Ureter (tissue), 1 donor: ENCODE measurements around the gene BICDL2. TPM values are rescaled to one million over a fixed set of nuclear protein-coding genes. Genes with fewer than 3 reads are reported as not detected.
"Not testable (repeated sequence)": the region's sequence is repeated elsewhere in the genome, so short reads cannot be mapped to it uniquely, and the experiment has no call there.

Experiments used
- DNase-seq: peaks from one replicate; pipeline ENCODE4 v3.0.0-alpha.2; 2020; ENCODE audit warnings: low spot score
- total RNA-seq: library from RNA; stranded (reverse); gene quantifications from one replicate; pipeline ENCODE4 v1.2.4, GENCODE V29; 2023
- donor health status: DM: yes; HTN: yes; CAD: no.

BICDL2 gene, protein sequence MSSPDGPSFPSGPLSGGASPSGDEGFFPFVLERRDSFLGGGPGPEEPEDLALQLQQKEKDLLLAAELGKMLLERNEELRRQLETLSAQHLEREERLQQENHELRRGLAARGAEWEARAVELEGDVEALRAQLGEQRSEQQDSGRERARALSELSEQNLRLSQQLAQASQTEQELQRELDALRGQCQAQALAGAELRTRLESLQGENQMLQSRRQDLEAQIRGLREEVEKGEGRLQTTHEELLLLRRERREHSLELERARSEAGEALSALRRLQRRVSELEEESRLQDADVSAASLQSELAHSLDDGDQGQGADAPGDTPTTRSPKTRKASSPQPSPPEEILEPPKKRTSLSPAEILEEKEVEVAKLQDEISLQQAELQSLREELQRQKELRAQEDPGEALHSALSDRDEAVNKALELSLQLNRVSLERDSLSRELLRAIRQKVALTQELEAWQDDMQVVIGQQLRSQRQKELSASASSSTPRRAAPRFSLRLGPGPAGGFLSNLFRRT
- 94.3 TPM for total RNA-seq

DNA sequence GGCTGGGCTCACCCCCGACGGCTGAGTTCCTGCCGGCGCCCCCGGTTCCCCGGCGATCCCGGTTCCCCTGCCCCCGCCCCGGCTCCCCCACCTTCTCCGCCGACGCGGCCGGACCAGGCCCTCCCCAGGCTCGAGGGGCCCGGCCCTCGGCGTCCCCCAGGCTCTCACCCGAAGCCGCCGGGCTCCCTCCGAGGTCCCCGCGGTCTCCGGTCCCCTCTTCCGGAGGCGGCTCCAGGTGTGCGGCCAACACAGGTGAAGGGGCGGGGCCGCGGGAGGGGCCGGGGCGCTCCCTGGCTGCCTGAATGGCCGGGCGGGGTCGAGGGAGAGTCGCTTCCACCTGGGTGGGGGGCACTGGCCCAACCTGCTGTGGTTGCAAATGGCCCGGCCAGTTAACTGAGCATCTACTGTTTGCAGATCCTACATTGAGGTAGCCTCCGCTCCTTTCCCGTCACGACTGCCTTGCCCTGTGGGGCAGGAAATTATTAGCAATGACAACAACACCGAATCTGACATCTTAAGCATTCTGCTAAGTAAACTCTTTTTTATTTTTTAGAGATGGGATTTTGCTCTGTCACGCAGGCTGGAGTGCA, at the start of gene BICDL2:
TSS of gene BICDL2 (minus strand) at position 219 of the 590 bp plus-strand sequence. CDS start 1,448 bp downstream, outside the sequence.
- DNase-seq, result no peak

- DNase-seq, result no peak
These were observed 49.3 kb upstream of the BICDL2 start for GRCh38 chr16:3085868-3086595.

- no peak for DNase-seq
These were observed 48.4 kb upstream of the BICDL2 start for GRCh38 chr16:3084969-3085670.

DNA sequence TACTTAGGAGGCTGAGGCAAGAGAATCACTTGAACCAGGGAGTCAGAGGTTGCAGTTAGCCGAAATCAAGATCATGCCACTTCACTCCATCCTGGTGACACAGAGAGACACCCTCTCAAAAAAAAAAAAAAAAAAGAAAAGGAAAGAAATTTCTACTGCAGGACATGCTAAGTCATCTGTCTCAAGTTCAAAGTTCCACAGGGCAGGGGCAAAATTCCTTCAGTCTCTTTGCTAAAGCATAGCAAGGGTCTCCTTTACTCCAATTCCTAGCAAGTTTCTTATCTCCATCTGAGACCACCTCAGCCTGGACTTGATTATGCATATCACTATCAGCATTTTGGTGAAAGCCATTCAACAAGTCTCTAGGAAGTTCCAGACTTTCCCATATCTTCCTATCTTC, 47.7 kb upstream of the BICDL2 start:
- no peak for DNase-seq

DNA sequence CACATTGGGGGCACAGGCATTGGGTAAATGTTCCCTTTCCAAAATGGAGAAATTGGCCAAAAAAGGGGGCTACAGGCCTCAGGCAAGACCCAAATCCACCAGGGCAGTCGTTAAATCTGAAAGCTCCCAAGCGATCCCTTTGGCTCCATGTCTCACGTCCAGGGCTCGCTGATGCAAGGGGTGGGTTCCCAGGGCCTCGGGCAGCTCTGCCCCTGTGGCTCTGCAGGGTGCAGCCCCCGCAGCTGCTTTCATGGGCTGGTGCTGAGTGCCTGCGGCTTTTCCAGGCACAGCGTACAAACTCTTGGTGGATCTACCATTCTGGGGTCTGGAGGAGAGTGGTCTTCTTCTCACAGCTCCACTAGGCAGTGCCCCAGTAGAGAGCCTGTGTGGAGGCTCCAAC, 46.7 kb upstream of the BICDL2 start:
- not testable (repeated sequence) for DNase-seq

GRCh38 chr16:3081957-3082356, 45.2 kb upstream of the BICDL2 start:
- not testable (repeated sequence) for DNase-seq

- no peak for DNase-seq
These were observed 43.3 kb upstream of the BICDL2 start for GRCh38 chr16:3080024-3080423.

- no peak for DNase-seq
These were observed 39.8 kb upstream of the BICDL2 start for GRCh38 chr16:3076577-3076976.

- not testable (repeated sequence) for DNase-seq
These were observed 39.2 kb upstream of the BICDL2 start for GRCh38 chr16:3075946-3076345.

DNA sequence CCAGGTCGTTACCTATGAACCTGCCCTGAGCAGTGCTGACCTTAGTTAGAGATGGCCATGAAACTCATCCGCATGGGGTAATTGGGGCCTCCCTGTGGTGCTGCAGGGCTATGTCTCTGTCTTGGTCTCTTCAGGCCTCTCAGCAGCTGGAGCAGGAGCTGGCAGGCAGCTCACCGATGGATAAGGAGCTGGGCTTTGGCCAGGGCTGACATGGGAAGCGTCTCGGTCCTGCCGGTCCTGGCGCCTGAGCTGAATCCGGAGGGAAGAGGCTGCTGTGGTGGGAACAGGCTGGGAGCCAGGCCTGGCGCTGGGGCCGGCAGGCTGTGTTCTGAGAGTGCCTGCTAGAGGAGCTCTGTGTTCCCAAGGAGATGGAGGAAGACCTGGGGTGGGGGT, 38.8 kb upstream of the BICDL2 start:
- DNase-seq, result no peak

- DNase-seq, result no peak
These were observed 38.2 kb upstream of the BICDL2 start for GRCh38 chr16:3074860-3075522.

DNA sequence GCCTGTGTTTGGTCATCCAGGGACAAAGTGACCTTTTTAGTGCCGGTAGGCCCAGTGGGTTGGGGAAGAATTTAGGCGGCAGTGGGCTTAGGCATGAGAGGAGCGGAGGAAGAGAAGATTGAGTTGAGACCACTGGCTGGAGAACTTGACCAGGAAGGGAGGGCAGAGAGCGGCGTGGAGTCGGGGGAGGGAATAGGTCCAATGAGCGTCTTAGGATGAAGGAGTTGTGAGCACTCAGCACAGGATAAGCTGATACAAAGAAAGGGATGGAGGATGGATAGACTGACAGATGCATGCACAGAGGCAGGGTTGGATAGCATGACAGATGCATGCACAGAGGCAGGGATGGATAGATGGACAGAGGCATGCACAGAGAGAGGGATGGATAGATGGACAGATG, 36.7 kb upstream of the BICDL2 start:
- no peak for DNase-seq

GRCh38 chr16:3072576-3073263, 36.0 kb upstream of the BICDL2 start:
- not testable (repeated sequence) for DNase-seq

DNA sequence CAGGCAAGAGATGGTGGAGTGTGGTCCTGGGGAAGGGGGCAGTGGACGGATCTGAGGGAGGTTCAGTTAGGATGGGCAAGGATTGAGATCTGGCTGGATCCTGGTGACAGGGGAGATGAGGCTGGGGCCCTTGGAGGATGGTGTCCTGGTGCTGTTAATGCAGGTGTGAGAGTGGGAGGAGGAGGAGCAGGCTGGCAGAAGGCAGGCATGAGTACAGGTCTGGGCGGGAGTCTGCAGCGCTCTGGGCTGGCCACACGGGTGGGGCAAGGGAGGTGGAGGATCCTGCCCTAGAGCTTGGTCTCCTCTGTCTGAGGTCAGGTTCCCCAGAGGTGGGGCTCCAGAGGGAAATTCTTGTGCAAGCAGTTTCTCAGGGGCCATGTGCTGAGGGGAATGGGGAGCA, 35.4 kb upstream of the BICDL2 start:
- not testable (repeated sequence) for DNase-seq

DNA sequence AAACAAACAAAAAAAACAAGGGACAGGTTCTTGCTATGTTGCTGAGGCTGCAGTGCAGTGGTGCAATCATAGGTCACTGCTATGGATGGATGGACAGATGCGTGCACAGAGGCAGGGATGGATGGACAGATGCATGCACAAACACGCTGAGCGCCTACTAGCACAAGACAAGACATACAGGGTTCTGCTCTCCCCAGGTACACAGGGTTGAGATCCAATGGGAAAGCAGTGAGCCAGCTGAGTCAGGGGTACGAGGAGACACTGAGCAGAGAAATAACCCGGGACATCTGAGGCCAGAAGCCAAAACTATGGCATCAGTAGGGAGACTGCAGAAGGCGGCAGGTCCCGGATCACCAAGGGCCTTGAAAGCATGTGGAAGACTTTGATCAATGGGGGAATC, 34.9 kb upstream of the BICDL2 start:
- DNase-seq, result no peak

- DNase-seq, result no peak
These were observed 33.9 kb upstream of the BICDL2 start for GRCh38 chr16:3070608-3071111.

DNA sequence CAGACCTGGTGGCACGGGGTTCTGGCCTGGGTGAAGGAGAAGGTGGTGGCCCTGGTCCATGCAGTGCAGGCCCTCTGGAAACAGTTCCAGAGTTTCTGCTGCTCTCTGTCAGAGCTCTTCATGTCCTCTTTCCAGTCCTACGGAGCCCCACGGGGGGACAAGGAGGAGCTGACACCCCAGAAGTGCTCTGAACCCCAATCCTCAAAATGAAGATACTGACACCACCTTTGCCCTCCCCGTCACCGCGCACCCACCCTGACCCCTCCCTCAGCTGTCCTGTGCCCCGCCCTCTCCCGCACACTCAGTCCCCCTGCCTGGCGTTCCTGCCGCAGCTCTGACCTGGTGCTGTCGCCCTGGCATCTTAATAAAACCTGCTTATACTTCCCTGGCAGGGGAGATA, 32.4 kb upstream of the BICDL2 start:
- DNase-seq, result not testable (repeated sequence)

- no peak for DNase-seq
These were observed 31.7 kb upstream of the BICDL2 start for GRCh38 chr16:3068487-3068886.

GRCh38 chr16:3066440-3066748, 29.6 kb upstream of the BICDL2 start:
- DNase-seq, result no peak

DNA sequence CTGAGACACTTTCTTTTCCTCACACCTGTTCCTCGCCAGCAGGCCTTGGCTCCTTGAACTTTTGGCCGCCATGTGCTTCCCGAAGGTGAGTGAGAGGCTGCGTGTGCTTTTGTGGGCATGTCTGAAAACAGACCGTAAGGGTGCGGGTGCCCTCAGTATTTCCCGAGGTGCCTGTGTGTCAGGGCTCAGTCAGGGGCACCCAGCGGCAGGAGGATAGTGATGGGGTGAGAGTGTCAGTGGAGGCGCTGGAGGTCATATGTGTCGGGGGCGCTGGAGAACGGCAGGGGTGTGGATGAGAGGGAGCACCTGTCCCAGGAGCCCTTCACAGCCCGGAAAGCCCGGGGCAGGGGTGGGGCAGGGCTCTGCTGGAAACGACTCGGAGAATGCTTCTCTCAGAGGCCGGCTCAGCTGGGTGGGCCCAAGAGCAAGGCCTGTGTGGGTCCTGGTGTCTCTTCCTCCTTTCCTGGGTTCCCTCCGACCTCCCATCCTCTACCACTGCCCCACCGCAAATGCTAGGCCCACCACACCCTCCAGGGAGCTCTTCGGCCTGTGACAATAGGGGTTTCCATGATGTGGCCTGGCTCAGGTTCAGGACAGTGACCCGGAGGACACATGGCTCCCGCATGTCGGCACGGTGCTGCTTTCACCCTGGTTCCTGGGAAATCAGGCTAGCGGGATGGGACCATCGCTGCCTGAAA, 29.1 kb upstream of the BICDL2 start:
- no peak for DNase-seq
